A549 treated with ZK216348 at 1 μM for 4 hours (cell line): ENCODE data around the gene MMP28. TPM values are rescaled to one million over a fixed set of nuclear protein-coding genes. Genes with fewer than 3 reads are reported as not detected.

Experiments
- total RNA-seq: library from RNA; stranded (reverse); fragments of 200-300 nt; extraction: Qiagen RNA extraction; gene quantifications from 5 replicates; pipeline ENCODE4 v1.2.3, GENCODE V29; 2022; ENCODE audit warnings: low read depth

MMP28 gene
- total RNA-seq, result 2.7 to 8.4 TPM (median 7.1 TPM) in 5 replicates

GRCh38 chr17:35795007-35795870, at the start of gene MMP28:
Gene MMP28 (minus strand): TSS chr17:35795641. CDS start chr17:35795377, 264 bp downstream.

GRCh38 chr17:35808962-35809854, 13.8 kb upstream of the MMP28 start, which contains the start of gene TAF15:
Gene TAF15 (plus strand): TSS chr17:35809484. CDS start chr17:35809570, 86 bp downstream.

GRCh38 chr17:35760587-35760986, 34.9 kb downstream of the MMP28 start, which contains the start of gene C17orf50:
Gene C17orf50 (plus strand): TSS chr17:35760887. CDS start chr17:35760942, 55 bp downstream.

GRCh38 chr17:35752945-35753764, 42.3 kb downstream of the MMP28 start, which contains the start of gene GAS2L2:
Gene GAS2L2 (minus strand): TSS chr17:35753239. CDS start chr17:35752850, 389 bp downstream.

GRCh38 chr17:35731239-35731916, 64.1 kb downstream of the MMP28 start, which contains the start of gene RASL10B:
Gene RASL10B (plus strand): TSS chr17:35731639. CDS start chr17:35735185, 3,546 bp downstream.

Other genes with a start within 250 kb of the MMP28 start
- gene SLFN14, start 234.8 kb downstream of the MMP28 start, total RNA-seq, result not detected in 5 replicates
- gene PEX12, start 217.1 kb downstream of the MMP28 start, total RNA-seq, result 7.4 to 9.0 TPM (median 7.8 TPM) in 5 replicates
- 126 to 156 TPM (median 143 TPM) in 5 replicates for gene AP2B1, start 208.3 kb downstream of the MMP28 start, total RNA-seq
- 0.12 to 0.15 TPM (median 0.14 TPM) in 4 of 5 replicates, not detected in the other for gene RASL10B, start 64.0 kb downstream of the MMP28 start, total RNA-seq
- 0.06 to 0.08 TPM in 2 of 5 replicates, not detected in the others for gene GAS2L2, start 42.4 kb downstream of the MMP28 start, total RNA-seq
- gene C17orf50, start 34.8 kb downstream of the MMP28 start, total RNA-seq, result 0.38 to 0.56 TPM in 2 of 5 replicates, not detected in the others
- gene TAF15, start 13.8 kb upstream of the MMP28 start, total RNA-seq, result 210 to 259 TPM (median 226 TPM) in 5 replicates
- gene HEATR9, start 73.2 kb upstream of the MMP28 start, total RNA-seq, result not detected in 5 replicates
- gene CCL5, start 84.7 kb upstream of the MMP28 start, total RNA-seq, result 1.0 to 2.3 TPM (median 1.5 TPM) in 5 replicates
- gene RDM1, start 135.1 kb upstream of the MMP28 start, total RNA-seq, result 2.7 to 6.7 TPM (median 3.7 TPM) in 5 replicates
- not detected in 5 replicates for gene LYZL6, start 148.1 kb upstream of the MMP28 start, total RNA-seq
- gene CCL16, start 185.9 kb upstream of the MMP28 start, total RNA-seq, result not detected in 5 replicates
- not detected in 5 replicates for gene CCL14, start 191.1 kb upstream of the MMP28 start, total RNA-seq
- gene CCL15, start 205.9 kb upstream of the MMP28 start, total RNA-seq, result not detected in 5 replicates
- not detected in 5 replicates for gene CCL23, start 222.3 kb upstream of the MMP28 start, total RNA-seq